NCI-H82 (cell line): ENCODE measurements around the gene ARHGEF17.

ENCODE experiments used
- DNase-seq: peaks from one replicate; lab custom pipeline; 2025; lab: John Stamatoyannopoulos, UW

ARHGEF17 gene

GRCh38 chr11:73358071-73358470 lies 50.0 kb downstream of the ARHGEF17 start:
- no peak for DNase-seq

GRCh38 chr11:73359341-73359740 lies 51.3 kb downstream of the ARHGEF17 start:
- DNase-seq: no peak

- peak; percentile 67 for DNase-seq
These were observed 52.1 kb downstream of the ARHGEF17 start for GRCh38 chr11:73359930-73360742.

- DNase-seq: no peak
These were observed 52.8 kb downstream of the ARHGEF17 start for GRCh38 chr11:73360743-73361369.

- no peak for DNase-seq
These were observed 54.1 kb downstream of the ARHGEF17 start for GRCh38 chr11:73361953-73362776.

- DNase-seq: no peak
These were observed 55.1 kb downstream of the ARHGEF17 start for GRCh38 chr11:73363147-73363546.

GRCh38 chr11:73365352-73366264 lies 57.5 kb downstream of the ARHGEF17 start:
- DNase-seq: no peak

GRCh38 chr11:73366265-73366610 lies 58.2 kb downstream of the ARHGEF17 start:
- DNase-seq: no peak

- no peak for DNase-seq
These were observed 58.9 kb downstream of the ARHGEF17 start for GRCh38 chr11:73366953-73367352.

GRCh38 chr11:73367482-73368024 lies 59.5 kb downstream of the ARHGEF17 start:
- DNase-seq: no peak

- no peak for DNase-seq
These were observed 64.4 kb downstream of the ARHGEF17 start for GRCh38 chr11:73372375-73372993.

- DNase-seq: no peak
These were observed 66.1 kb downstream of the ARHGEF17 start for GRCh38 chr11:73374151-73374550.

GRCh38 chr11:73375830-73376159 lies 67.7 kb downstream of the ARHGEF17 start:
- no peak for DNase-seq

GRCh38 chr11:73376160-73376802 lies 68.2 kb downstream of the ARHGEF17 start, which contains the start of gene RELT:
Gene RELT (plus strand): TSS chr11:73376399. CDS start chr11:73389137, 12,738 bp downstream.
- DNase-seq: peak; percentile 88

GRCh38 chr11:73376803-73377629 lies 68.9 kb downstream of the ARHGEF17 start:
- peak; percentile 37 for DNase-seq

- no peak for DNase-seq
These were observed 71.3 kb downstream of the ARHGEF17 start for GRCh38 chr11:73379189-73379880.

- no peak for DNase-seq
These were observed 72.3 kb downstream of the ARHGEF17 start for GRCh38 chr11:73380331-73380730.

- DNase-seq: no peak
These were observed 72.9 kb downstream of the ARHGEF17 start for GRCh38 chr11:73380897-73381410.

- no peak for DNase-seq
These were observed 73.5 kb downstream of the ARHGEF17 start for GRCh38 chr11:73381589-73381988.
